Esophagus squamous epithelium (tissue), 4 donors: Measurements from ENCODE around the gene FAM180A.

Source experiments
- CTCF ChIP-seq, 6 experiments: fragments of 450-650 bp in 4 of 6; fragments of 200-600 bp in 2 of 6; sonication (generic) in 2 of 6; IDR thresholded peaks; one replicate each; pipeline ENCODE4 v1.5.1; 2016 to 2019; ENCODE audit warnings: antibody characterized with exemption in 6 of 6, mild to moderate bottlenecking in 4 of 6, moderate library complexity in 4 of 6
- POLR2A ChIP-seq, 4 donors: fragments of 450-650 bp; IDR thresholded peaks; one replicate each; pipeline ENCODE4 v1.6.1; 2017; ENCODE audit warnings: antibody characterized with exemption in 4 of 4, mild to moderate bottlenecking in 4 of 4, moderate library complexity in 3 of 4

- no peak for TF ChIP-seq CTCF (IDR thresholded peaks at IDR 0.05)
- TF ChIP-seq POLR2A (IDR thresholded peaks at IDR 0.05) = no peak
These were observed 6.7 kb upstream of the FAM180A start for GRCh38 chr7:135755351-135755753.
